ENCODE measurements around the gene TNPO1.
"Not testable (repeated sequence)": the region's sequence is repeated elsewhere in the genome, so short reads cannot be mapped to it uniquely, and the experiment has no call there.

The TNPO1 gene

DNA sequence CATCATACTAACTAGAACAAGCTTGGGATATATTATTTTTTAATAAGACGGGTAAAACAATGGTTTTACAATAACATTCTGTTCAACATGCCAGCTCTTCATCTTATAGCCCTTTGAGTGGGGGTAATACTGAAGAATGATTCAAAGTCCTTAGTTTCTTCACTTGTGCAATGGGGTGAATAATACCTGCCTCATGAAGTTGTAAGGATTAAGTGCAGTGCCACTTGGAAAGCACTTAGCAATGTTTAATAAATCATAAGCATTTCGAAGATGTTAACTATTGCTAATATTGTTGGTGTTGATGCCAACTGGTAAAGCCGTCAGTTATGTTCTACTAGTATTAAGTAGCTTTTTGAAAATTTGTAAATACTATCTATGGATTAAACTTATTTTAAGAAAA is 38.0 kb downstream of the TNPO1 start:
- ATAC-seq, result no peak
- no peak for DNase-seq

DNA sequence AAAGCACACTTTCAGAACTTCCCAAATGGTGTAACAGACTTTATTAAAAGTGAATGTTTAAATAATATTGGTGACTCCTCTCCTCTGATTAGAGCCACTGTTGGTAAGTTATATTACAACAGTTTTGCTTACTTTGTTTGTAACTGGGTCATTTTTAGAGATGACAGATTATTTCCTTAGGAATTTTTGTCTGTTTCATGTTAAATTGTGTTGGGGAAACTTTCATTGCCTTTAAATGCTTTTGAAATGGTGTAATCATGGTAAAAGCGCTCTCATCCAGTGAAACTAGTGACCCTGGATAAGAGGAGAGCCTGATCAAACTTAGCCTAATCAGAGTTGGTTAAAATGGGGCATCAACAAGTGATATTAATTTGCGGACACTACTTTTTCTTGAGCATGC is 39.4 kb downstream of the TNPO1 start:
- ATAC-seq (no peak), DNase-seq (no peak)

DNA sequence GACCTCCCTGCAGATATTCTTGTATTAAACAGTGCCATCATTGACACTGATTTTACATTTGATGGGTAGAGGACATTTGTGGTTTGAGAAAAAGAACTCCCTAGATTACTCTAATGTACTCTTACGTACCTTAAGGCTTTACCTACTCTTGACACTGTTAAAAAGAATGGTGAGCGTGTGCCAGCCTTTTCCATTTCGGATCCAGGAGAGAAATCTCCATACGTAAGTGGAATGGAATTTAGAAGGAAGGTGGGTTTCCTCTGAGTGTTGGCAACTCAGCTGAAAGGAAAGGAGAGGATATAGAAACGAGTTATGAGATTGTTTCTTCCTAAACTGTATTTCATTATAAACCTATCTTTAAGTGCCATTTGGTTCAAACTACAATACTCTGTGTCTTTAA is 40.9 kb downstream of the TNPO1 start:
- ATAC-seq, result no peak

DNA sequence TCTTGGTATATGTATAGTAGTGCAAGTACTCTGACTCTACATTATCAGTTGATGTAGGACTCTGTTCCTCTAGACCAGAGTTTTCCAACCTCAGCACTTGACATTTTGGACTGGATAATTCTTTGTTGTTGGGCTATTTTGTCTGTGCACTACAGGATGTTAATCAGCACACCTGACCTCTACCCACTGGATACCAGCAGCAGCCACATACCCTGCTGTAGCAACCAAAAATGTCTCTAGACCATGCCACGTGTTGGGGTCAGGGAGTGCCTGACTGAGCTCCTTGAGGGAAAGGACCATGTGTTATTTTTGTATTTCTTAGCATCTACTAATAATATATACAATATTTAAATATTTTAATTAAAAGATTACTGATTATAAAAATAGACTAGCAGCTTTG is 42.7 kb downstream of the TNPO1 start:
- ATAC-seq (peak; percentile 23), DNase-seq (no peak)

More for the DNA sequence above, 40.9 kb downstream of the TNPO1 start:
- no peak for DNase-seq

DNA sequence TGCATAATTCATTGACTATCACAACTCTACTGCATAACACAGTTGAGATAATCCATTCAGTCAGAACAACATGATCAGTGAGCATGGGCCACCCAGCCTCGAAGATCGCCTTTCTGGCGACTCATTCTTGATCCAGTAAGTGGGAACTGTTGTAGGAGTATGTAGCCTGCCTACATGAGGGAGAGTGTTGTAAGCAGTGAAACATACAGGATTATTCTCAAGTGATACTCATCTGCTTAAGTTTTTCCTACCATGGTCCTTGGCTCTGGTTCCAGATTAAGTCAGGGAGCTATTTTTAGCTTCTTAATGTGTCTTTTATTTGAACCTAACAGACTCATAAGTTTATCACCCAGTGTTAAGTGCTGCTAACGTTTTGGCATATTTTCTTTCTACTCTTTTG is 44.0 kb downstream of the TNPO1 start:
- no peak for DNase-seq

DNA sequence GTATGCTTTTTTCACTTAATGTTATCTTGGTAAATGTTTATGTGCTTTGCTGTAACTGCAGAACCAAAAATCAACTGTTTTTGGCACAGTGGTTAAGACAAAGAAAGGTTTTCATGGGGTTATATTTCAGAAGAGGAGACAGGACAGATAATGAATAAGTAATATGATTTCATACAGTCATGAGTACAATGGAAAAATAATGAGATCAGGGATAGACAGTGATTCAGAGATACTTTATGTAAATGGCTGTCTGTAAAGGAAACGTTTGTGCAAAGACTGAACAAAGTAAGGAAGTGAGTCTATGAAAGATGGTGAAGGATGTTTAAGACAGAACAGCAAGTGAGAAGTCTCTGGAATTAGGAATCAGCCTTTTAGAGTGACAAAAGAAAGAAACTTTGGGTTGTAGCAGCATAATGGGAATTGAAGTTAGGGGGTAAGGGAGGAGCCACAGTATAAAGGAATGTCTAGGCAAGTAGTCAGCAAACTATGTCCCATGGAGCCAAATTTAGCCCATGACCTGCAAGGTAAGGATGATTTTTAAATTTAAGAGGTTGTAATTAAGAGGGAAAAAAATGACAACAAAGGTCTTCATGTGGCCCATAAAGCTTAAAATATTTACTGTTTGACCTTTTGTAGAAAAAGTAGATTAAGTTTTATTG is 55.0 kb downstream of the TNPO1 start:
- DNase-seq (no peak), ATAC-seq (peak; percentile 90)

More for the DNA sequence above, 44.0 kb downstream of the TNPO1 start:
- ATAC-seq, result no peak

DNA sequence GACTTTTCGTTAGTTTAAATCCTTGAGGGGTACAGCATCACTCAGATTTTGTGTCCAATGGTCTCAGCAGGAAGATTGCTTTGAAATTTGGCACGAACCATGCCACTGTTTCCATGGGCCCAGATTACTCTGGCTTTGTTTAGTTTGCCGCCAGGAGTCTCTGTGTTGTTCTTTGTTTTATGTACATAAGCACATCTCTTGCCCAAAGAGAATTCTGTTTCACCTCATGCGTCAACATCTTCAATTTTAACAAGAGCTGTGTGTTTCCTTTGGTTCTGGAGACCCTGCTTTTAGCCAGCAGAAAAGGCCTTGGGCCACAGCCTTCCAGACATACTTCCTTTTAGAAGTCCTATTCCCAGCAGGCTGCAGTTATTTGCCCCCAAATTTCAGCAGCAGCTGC is 62.4 kb downstream of the TNPO1 start:
- DNase-seq, result no peak
- ATAC-seq, result no peak

DNA sequence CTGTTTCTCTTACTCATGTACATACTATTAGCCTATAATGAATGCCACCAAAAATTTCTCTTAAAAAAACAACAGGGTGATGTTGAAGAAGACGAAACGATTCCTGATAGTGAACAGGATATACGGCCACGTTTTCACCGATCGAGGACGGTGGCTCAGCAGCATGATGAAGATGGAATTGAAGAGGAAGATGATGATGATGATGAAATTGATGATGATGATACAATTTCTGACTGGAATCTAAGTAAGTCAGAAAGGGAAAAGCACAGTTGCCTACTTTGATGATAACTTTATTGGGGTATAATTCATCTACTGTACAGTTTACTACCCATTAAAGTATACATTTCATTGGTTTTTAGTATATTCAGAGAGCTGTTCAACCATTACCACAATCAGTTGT is 66.5 kb downstream of the TNPO1 start:
- ATAC-seq, result no peak
- no peak for DNase-seq

DNA sequence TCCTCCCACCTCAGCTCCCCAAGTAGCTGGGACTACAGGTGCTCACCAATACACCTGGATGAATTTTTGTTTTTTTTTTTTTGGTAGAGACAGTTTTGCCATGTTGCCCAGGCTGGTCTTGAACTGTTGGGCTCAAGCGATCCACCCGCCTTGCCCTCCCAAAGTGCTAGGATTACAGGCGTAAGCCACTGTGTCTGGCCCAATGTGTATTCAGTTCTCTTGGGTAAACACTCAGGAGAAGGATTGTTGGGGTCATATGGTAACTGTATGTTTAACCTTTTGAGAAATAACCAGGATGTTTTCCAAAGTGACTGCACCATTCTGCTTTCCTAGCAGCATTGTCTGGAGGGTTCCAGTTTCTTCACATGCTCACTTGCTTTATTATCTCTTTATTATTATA is 67.4 kb downstream of the TNPO1 start:
- ATAC-seq (no peak), DNase-seq (no peak)

DNA sequence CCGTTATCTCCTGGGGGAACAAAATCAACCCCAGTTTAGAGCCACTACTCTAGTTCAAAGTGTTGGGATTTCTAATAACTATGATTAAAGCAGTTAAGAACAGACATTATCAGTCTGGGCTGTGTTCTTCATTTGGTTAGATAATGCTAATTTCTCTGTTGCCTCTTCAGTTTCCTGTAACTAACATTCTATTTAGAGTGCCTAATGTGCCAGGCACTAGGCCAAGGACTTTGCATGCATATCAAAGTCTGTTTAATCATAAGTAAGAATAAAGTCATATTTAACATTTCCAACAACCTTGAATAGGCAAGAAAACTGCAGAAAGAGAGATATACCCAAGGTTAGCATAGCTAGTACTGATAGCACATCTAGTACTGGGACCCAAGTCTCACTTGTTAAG is 68.4 kb downstream of the TNPO1 start:
- DNase-seq, result no peak
- ATAC-seq, result no peak

DNA sequence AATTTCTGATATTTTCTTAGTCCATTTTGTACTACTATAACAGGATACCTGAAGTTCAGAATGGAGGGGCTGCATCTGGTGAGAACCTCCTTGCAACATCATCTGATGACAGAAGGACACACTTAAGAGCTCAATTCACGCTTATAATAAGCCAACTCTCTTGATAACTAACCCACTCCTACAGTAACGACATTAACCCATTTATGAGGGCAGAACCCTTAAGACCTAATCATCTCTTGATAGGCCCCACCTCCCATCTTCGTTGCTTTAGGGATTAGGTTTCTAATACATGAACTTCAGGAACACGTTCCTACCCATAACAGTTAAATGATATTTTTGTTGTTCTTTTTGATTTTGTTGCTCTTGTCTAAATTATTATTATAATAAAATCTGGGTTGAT is 69.4 kb downstream of the TNPO1 start:
- ATAC-seq (no peak), DNase-seq (no peak)

DNA sequence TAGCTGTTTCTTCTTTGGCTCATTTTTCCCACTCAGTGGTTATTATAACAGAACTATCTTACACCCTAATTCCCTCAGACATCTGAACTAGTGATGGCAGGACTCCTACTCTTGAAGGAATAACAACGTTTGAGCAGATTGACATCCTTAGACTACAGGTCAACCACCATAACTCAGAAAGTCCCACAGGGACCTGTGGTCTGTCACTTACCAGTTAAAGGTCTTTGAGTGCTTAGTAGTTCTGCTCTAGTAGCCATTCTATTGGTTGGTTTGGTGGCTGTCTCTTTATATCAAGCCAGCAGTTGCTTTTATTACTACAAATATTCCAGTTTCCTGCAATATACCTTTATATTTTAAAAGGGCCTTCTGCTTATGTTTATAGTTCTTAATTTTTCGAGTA is 72.1 kb downstream of the TNPO1 start:
- ATAC-seq (no peak), DNase-seq (no peak)

DNA sequence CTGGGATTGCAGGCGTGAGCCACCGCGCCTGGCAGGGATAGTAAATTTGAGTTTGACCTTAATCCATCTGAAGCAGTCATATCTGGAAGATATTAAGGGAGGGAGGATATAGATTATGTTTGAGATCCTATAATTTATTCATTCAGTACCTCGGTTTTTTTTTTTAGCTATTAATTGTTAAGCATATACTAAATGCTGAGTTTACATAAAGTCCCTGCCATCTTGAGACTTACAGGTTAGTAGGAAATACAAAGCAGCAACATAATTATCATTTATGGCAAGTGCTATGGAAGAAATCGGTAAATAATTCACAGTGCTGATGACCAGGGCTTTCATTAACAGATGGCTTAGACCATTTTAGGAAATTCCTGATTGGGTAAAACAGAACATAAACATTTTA is 72.9 kb downstream of the TNPO1 start:
- no peak for ATAC-seq

DNA sequence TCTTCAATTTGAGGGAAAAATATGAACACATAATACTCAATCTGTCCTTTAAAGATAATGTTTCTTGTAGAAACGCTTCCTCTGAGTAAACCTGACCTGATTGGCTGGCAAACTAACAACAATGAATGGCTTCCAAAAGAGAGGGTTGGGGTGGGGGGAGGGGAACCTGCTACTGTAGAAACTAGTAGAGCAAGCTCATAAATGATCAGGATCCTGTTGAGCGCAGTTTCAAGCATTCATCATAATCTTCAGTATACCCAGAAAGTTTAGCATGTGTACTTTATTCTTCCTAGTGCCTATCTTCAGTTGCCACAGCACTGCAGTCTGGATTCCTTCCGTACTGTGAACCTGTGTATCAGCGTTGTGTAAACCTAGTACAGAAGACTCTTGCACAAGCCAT is 76.4 kb downstream of the TNPO1 start:
- ATAC-seq (no peak), DNase-seq (no peak)

More for the DNA sequence above, 72.9 kb downstream of the TNPO1 start:
- DNase-seq, result no peak

DNA sequence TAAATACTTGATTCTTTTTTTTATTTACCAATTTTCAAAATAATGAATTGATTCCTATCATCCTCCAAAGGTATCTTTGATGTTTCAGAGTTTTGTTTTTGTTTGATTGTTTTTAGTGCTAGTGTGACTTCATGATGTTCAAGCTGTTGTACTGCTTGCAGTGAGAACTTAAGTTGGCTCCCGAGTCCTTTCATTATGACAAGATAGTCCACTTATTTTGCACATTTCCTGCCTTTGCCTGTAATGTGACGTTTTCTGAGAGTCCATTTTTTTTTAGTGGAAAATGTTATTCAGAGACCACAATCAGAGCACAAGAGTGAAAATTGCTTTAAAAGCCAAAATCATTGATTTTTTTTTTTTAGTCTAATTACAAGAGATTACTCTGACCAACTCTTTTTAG is 79.3 kb downstream of the TNPO1 start:
- DNase-seq (no peak), ATAC-seq (peak; percentile 66)

DNA sequence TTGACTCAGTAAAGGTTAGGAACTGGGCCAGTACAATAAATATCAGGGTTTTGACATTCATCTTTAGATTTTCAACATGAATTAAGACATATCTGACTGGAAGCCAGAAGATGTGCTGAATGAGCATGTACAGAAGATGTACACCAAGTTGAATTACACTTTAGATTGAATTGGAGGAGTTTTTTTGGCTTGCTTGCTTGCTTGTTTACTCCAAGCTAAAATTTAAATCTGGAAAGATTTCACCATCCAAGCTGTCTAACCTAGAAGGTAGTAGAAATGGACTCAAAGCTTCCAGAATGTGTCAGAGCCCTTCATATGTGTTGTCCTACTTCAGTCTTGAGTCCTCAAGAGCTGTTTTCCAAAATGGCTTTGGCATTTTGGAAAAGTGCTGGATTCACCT is 90.3 kb downstream of the TNPO1 start:
- ATAC-seq, result no peak
- DNase-seq, result no peak

DNA sequence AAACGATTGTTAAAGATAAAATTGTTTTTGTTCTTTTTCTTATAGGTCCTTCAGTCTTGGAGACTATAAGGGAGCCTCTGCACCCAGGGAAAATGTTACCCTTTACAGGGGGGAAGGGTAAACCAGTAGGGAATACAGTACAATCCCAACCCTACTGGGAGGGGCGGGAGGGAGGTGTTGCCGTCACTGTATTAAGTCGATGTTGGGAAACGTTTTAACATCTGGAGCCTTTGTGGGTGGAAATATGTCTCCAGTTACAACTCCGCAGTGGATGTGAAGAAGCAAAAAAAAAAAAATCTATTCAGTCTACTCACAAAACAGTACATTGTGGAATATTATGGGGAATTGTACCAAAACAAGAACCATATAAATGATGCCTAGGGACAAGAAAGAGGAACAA is 92.2 kb downstream of the TNPO1 start:
- no peak for ATAC-seq
- no peak for DNase-seq

DNA sequence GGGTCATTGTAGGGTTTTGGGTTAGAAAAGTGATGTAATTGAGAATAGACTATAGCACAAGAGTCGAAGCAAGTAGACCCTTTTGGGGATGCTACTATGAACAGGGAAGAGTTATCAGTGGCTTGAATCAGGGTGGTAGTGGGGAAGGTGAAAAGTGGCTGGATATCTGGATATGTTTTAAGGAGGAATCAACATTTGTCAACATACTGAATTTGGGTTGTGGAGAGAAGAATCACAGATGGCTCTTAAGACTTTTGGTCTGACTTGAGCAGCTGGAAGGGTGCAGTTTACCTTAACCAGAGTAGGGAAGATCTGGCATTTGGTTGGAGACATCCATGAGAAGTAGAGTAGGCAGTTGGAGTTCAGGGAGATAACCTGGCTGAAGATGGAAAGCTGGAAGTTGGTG is 100.9 kb downstream of the TNPO1 start:
- DNase-seq (no peak), ATAC-seq (no peak)

DNA sequence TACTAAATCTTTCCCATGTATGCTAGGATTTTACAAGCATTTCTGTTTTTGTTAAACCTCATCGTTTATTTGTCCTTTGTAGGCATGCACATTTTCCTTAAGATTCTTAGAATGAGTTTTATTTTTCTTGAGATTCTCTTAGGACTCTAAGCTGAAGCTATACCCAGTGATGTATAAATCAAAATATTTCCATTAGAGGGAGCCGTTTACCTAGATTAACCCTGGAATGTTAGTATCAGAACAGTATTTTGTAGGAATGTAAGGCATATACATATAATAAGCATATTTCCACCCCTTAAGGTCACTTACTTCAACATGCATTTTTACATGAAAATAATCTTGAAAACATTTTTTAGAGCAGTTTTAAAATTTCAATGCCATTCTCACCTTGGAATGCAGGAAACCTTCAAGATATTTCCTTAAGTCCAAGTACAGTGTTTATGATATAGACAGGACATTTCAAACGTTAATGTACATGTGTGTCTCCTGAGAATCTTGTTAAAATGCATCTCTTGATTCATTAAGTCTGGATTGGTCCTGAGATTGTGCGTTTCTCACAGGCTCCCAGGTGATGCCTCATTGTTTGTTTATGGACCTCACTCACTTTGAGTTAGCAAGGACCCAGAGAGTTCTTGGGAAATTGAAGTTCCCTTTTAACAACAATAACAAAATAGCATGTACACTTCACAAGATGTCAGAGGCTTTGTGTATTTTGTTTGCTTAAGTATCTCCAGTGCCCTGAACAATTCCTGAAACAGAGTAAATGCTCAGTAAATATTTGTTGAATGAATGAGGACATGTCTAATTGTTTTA is 104.4 kb downstream of the TNPO1 start:
- DNase-seq, result no peak
- no peak for ATAC-seq

DNA sequence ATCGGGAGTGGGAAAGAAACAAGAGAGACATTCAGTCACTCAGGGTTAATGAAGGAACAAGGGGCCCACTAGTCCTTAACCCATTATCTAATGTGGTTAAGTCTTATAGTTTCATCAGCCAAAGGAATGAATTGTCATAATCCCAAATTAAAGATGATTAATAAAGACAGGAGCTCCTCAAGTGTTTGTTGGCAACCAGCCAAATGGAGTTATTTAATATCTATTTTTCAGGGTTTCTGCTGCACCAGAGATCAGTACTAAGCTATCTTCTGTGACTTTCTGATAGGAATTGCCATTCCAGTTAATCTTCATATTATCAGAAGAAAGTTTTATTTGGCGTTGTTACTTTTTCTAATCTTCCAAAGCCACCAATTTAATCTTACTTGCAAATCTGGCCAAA is 105.4 kb downstream of the TNPO1 start:
- ATAC-seq, result no peak
- no peak for DNase-seq

DNA sequence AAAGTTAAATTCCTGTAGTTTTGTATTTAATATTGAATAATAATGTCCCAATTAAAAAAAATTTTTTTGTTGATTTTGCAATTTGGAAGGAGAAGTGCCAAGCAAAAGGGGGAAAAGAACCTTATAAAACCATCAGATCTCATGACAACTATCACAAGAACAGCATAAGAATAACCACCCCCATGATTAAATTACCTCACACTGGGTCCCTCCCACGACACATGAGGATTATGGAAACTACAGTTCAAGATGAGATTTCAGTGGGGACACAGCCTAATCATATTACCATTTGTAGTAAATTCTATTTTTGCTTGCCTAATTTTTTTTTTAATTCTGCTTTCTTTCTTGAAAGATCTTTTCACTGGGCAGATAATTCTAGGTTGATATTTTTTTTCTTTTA is 106.0 kb downstream of the TNPO1 start:
- ATAC-seq (no peak), DNase-seq (no peak)

DNA sequence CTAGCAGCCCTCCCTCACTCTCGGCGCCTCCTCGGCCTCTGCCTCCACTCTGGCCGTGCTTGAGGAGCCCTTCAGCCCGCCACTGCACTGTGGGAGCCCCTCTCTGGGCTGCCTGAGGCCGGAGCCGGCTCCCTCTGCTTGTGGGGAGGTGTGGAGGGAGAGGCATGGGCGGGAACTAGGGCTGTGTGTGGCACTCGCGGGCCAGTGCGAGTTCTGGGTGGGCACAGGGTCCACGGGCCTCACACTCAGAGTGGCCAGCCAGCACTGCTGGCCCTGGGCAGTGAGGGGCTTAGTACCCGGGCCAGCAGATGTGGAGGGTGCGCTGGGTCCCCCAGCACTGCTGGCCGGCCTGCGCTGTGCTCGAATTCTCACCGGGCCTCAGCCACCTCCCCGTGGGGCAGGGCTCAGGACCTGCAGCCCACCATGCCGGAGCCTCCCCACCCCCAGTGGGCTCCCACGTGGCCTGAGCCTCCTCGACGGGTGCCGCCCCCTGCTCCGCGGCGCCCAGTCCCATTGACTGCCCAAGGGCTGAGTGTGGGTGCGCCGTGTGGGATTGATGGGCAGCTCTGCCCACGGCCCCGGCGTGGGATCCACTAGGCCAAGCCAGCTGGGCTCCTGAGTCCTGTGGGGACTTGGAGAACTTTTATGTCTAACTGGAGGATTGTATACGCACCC is 109.0 kb downstream of the TNPO1 start:
- DNase-seq (no peak), ATAC-seq (no peak)

DNA sequence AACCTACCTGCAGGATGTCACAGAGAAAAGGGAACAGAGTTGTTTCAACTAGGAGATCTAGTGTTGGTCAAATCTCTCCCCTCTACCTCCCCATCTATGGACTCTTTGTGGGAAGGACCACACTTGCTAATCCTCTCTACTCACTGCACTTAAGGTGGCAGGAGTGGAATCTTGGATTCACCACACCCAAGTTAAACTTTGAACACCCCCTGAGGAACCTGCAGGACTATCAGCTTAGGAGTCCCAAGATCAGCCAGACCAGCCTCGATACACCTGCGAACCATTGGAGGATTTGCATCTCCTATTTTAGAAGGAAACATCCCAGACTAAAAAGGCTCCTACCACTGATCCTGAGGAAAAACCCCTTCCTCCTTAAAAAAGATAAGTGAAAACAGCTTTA is 116.2 kb downstream of the TNPO1 start:
- not testable (repeated sequence) for ATAC-seq, DNase-seq

Data from stimulated activated naive CD8-positive, alpha-beta T cell treated with anti-CD3 and anti-CD28 coated beads, Interleukin-15, Interleukin-2, amounts not matched to agents 100 U/mL and 50 U/mL, for 24 hours (primary cell).